OCI-LY1 (cell line): ENCODE data around the gene HLCS.

Source experiments
- H2AFZ ChIP-seq: fragments of 200-600 bp; sonication (generic), shearing (Covaris generic); 2 replicates; pipeline ENCODE4 v1.6.0; 2014; ENCODE audit warnings: antibody characterized with exemption, mild to moderate bottlenecking, low read length
- H3F3A ChIP-seq: fragments of 200-600 bp; sonication (generic), shearing (Covaris generic); 2 replicates; pipeline ENCODE4 v1.6.0; 2014; ENCODE audit warnings: mild to moderate bottlenecking, antibody characterized with exemption, low read length, moderate library complexity; ENCODE audit not compliant: insufficient read depth
- H3K27ac ChIP-seq: fragments of 200-600 bp; sonication (generic); 2 replicates; pipeline ENCODE4 v1.5.1; 2014; ENCODE audit warnings: low read length, mixed run types, mild to moderate bottlenecking, low read depth; ENCODE audit not compliant: poor library complexity, severe bottlenecking
- H3K27me3 ChIP-seq: fragments of 200-600 bp; sonication (generic); 2 replicates; pipeline ENCODE4 v1.6.0; 2014; ENCODE audit warnings: antibody characterized with exemption, mild to moderate bottlenecking, low read length, moderate library complexity; ENCODE audit not compliant: insufficient read depth
- H3K36me3 ChIP-seq: fragments of 200-600 bp; sonication (generic); 2 replicates; pipeline ENCODE4 v1.6.1; 2014; ENCODE audit warnings: mild to moderate bottlenecking, antibody characterized with exemption, low read length, moderate library complexity, mixed read lengths; ENCODE audit not compliant: insufficient read depth
- H3K4me1 ChIP-seq: fragments of 200-600 bp; sonication (generic); 2 replicates; pipeline ENCODE4 v1.5.1; 2014; ENCODE audit warnings: mild to moderate bottlenecking, low read length, moderate library complexity; ENCODE audit not compliant: insufficient read depth, severe bottlenecking
- H3K4me2 ChIP-seq: fragments of 200-600 bp; sonication (generic), shearing (Covaris generic); 2 replicates; pipeline ENCODE4 v1.6.1; 2014; ENCODE audit warnings: low read length
- H3K4me3 ChIP-seq: fragments of 200-600 bp; sonication (generic); 2 replicates; pipeline ENCODE4 v1.5.1; 2014; ENCODE audit warnings: low read length, low read depth, mild to moderate bottlenecking, mixed read lengths; ENCODE audit not compliant: poor library complexity, severe bottlenecking
- H3K79me2 ChIP-seq: fragments of 200-600 bp; shearing (Covaris generic); 2 replicates; pipeline ENCODE4 v1.6.1; 2016; ENCODE audit warnings: mixed run types, low read length, mixed read lengths; ENCODE audit not compliant: insufficient read depth
- H3K9ac ChIP-seq: fragments of 200-600 bp; sonication (generic), shearing (Covaris generic); 2 replicates; pipeline ENCODE4 v1.6.1; 2014; ENCODE audit warnings: mild to moderate bottlenecking, low read length, mixed read lengths
- H3K9me2 ChIP-seq: fragments of 200-600 bp; sonication (generic), shearing (Covaris generic); 2 replicates; pipeline ENCODE4 v1.6.1; 2014; ENCODE audit warnings: low read depth, mild to moderate bottlenecking, low read length, mixed read lengths
- H3K9me3 ChIP-seq: fragments of 200-600 bp; shearing (Covaris generic); 2 replicates; pipeline ENCODE4 v1.6.1; 2014; ENCODE audit warnings: low read length, mixed read lengths
- H4K20me1 ChIP-seq: fragments of 200-600 bp; sonication (generic), shearing (Covaris generic); 2 replicates; pipeline ENCODE4 v1.6.0; 2016; ENCODE audit warnings: mild to moderate bottlenecking, low read length; ENCODE audit not compliant: insufficient read depth
- CTCF ChIP-seq: fragments of 200-600 bp; sonication (generic), shearing (Covaris generic); IDR thresholded peaks from 2 replicates; pipeline ENCODE4 v1.5.1; 2017; ENCODE audit warnings: mild to moderate bottlenecking, antibody characterized with exemption, low read length, moderate library complexity, mixed read lengths
- EZH2 ChIP-seq: fragments of 200-600 bp; sonication (generic), shearing (Covaris generic); IDR thresholded peaks from 2 replicates; pipeline ENCODE4 v1.8.0; 2017; ENCODE audit warnings: borderline replicate concordance, mixed run types, mild to moderate bottlenecking, antibody characterized with exemption, low read length, moderate library complexity, mixed read lengths

HLCS gene

DNA sequence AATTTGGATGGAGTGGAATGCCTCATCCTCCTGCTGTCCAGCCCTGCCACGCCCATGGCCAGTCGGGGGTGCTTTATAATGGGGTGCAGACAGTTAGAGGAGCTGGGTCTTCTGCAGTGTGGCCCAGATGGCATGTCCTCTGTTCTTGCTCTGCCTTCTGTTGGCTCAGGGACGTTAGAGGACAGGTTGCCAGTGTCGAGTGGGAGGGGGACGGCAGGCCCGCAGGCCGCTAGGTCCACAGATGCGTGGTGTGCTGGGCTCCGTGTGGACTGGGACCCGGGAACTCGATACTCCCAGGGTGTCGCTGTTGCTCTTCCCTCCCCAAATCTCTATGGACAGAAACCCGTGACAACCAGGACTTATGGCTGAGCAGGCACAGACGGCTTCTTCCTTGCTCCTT lies 234.3 kb downstream of the HLCS start:
- Histone ChIP-seq H3K27ac (no peak overlapping the region), H3K4me1 (no peaks in the 10 kb centered on the region), H3K9ac (no peak overlapping the region), H3F3A (no peaks in the 10 kb centered on the region), H2AFZ (no peak overlapping the region), H3K79me2 (no peaks in the 10 kb centered on the region), H3K9me3 (no peaks in the 10 kb centered on the region), H3K4me3 (no peak overlapping the region), H3K9me2 (no peaks in the 10 kb centered on the region), H3K27me3 (peaks cover 21% of the 10 kb centered on the region; the same call in 1 of the 2 replicates), H4K20me1 (no peaks in the 10 kb centered on the region), H3K4me2 (no peak overlapping the region), H3K36me3 (no peaks in the 10 kb centered on the region)
- TF ChIP-seq CTCF (no peak), EZH2 (no peak)

DNA sequence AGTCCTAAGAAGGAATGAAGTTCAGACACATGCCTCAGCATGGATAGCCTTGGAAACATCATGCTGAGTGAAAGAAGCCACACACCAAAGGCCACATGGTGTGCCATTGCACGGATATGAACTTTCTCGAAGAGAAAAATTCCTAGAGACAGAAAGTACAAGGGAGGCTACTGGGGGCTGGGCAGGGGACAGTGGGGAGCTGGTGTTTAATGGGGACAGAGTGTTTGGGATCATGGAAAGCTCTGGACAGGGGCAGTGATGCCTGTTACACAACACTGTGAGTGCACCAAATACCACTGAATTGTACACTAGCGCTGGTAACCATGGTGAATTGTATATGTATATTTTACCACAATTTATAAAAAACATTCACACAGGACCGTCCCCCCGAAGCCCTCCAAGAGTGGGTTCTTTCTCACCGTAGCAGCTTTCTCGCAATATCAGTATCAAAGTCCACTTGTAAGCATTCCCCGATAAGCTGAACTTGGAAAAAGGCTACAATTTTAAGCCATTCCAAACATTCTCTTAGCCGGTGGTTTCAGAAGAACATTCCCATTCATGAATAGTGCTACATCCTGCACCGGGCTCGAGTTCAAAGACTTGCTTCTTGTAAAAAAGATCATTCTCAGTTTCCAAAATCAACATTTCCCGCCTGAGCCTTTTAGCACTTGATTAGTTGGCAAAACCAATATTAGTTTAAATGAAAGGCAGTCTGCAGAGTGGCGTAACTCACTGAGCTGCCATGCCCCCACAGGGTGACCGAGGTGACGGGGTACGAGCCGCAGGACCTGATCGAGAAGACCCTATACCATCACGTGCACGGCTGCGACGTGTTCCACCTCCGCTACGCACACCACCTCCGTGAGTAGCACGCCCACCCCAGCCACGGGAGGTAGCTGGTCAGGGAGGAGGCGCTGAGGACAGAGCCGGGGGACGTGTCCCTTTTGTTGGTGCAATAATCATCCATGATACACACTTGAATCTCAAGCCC lies 235.9 kb downstream of the HLCS start:
- H3K27me3 ChIP-seq, result peaks cover 21% of the 10 kb centered on the region; the same call in 1 of the 2 replicates
- H2AFZ ChIP-seq, result no peak overlapping the region

DNA sequence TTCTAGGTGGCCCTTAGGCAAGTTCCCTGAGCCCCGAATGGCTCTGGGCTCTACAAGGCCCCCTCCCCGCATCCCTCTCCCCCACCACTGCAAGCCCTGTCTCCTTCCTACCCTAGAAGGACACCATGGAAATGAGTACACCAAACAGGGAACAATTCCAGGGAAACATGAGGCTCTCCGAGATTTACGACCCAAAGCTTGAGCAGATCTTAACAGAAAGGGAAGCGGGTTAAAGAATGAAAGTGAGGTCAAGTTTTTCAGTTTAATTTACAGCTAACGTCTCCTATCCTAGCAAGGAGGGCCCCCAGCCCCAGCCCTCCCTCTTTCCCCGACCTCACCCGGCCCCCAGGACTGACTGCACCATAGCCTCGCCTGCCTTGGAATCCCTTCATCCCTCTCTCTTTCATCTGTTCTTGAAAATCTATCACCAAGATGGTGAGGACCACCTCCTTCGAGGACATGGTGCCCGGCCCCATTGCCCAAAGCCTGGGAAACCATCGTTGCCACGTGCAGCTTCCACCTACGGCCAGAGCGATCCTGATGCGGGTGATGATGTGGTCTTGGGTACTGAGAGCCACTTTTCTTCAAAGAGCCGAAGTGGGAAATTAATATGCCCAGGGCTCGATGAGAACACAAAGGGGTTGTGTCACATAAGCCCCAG lies 237.0 kb downstream of the HLCS start:
- Histone ChIP-seq H3K27ac (no peak overlapping the region), H3K27me3 (peaks cover 17% of the 10 kb centered on the region; the same call in 1 of the 2 replicates), H2AFZ (no peak overlapping the region), H3K9me2 (no peaks in the 10 kb centered on the region), H3F3A (no peaks in the 10 kb centered on the region), H3K9me3 (no peaks in the 10 kb centered on the region), H3K79me2 (no peaks in the 10 kb centered on the region), H3K4me3 (no peak overlapping the region), H3K4me2 (no peak overlapping the region), H4K20me1 (no peaks in the 10 kb centered on the region), H3K4me1 (no peaks in the 10 kb centered on the region), H3K36me3 (no peaks in the 10 kb centered on the region), H3K9ac (no peak overlapping the region)
- no peak for TF ChIP-seq CTCF
- TF ChIP-seq EZH2, result no peak

More for the DNA sequence above, 235.9 kb downstream of the HLCS start:
- Histone ChIP-seq H3K4me3 (no peak overlapping the region), H3K9me3 (no peaks in the 10 kb centered on the region), H4K20me1 (no peaks in the 10 kb centered on the region), H3F3A (no peaks in the 10 kb centered on the region), H3K4me1 (no peaks in the 10 kb centered on the region), H3K4me2 (no peak overlapping the region), H3K36me3 (no peaks in the 10 kb centered on the region), H3K9ac (no peak overlapping the region), H3K27ac (no peak overlapping the region), H3K79me2 (no peaks in the 10 kb centered on the region), H3K9me2 (no peaks in the 10 kb centered on the region)
- TF ChIP-seq EZH2 (no peak), CTCF (no peak)
